ENCODE results near the gene GBA3. TPM values are rescaled to one million over a fixed set of nuclear protein-coding genes. Genes with fewer than 3 reads are reported as not detected.

The GBA3 gene
- total RNA-seq, 1 experiment from 2014 or later, result not detected

- Histone ChIP-seq H3K9me3 (ENCODE audit: control insufficient read depth in 1 of 2, insufficient read depth in 1 of 2, low read depth in 1 of 2, low read length in 2 of 2) (no peaks in the 10 kb centered on the region), H4K20me1 (ENCODE audit: insufficient read depth) (no peaks in the 10 kb centered on the region), H3K27me3 (ENCODE audit: insufficient read depth, low read length) (no peaks in the 10 kb centered on the region), H3K4me1 (ENCODE audit: control insufficient read depth in 1 of 2, insufficient read depth in 2 of 2, low read length in 2 of 2) (no peaks in the 10 kb centered on the region), H3K9ac (ENCODE audit: low read length) (no peak overlapping the region), H3K79me2 (ENCODE audit: insufficient read depth, low read length) (no peaks in the 10 kb centered on the region), H2AFZ (ENCODE audit: low read depth, low read length, poor library complexity, severe bottlenecking) (no peak overlapping the region), H3K27ac (ENCODE audit: low read depth, low read length) (no peak overlapping the region), H3K4me3 (replicated peaks in 1 of 2; ENCODE audit: low read depth in 1 of 2, low read length in 2 of 2) (no peak overlapping the region), H3K36me3 (ENCODE audit: control insufficient read depth in 1 of 2, insufficient read depth in 2 of 2, low read length in 2 of 2) (no peaks in the 10 kb centered on the region), H3K9me2 (ENCODE audit: insufficient read depth) (no peaks in the 10 kb centered on the region), H3K4me2 (ENCODE audit: low read length) (no peak overlapping the region)
- no TSS peak for BruUV-seq (replicated peaks)
- intact Hi-C loops (cut with micrococcal nuclease), result no loop called here
- DNase-seq (ENCODE audit: low read depth, low spot score) (no peak), ATAC-seq (no peak)
- TF ChIP-seq, protein P1, sequence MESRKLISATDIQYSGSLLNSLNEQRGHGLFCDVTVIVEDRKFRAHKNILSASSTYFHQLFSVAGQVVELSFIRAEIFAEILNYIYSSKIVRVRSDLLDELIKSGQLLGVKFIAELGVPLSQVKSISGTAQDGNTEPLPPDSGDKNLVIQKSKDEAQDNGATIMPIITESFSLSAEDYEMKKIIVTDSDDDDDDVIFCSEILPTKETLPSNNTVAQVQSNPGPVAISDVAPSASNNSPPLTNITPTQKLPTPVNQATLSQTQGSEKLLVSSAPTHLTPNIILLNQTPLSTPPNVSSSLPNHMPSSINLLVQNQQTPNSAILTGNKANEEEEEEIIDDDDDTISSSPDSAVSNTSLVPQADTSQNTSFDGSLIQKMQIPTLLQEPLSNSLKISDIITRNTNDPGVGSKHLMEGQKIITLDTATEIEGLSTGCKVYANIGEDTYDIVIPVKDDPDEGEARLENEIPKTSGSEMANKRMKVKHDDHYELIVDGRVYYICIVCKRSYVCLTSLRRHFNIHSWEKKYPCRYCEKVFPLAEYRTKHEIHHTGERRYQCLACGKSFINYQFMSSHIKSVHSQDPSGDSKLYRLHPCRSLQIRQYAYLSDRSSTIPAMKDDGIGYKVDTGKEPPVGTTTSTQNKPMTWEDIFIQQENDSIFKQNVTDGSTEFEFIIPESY (IDR thresholded peaks at IDR 0.05; ENCODE audit: extremely low read depth, insufficient replicate concordance, low read length), result no peak
- TF ChIP-seq, protein P2, sequence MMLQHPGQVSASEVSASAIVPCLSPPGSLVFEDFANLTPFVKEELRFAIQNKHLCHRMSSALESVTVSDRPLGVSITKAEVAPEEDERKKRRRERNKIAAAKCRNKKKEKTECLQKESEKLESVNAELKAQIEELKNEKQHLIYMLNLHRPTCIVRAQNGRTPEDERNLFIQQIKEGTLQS (IDR thresholded peaks at IDR 0.05), result no peak
- no peak for TF ChIP-seq SRF (IDR thresholded peaks at IDR 0.05; ENCODE audit: low read depth)
- TF ChIP-seq ZNF274 (IDR thresholded peaks at IDR 0.05; ENCODE audit: low read depth, low read length), result no peak
- no peak for TF ChIP-seq CBX3 (IDR thresholded peaks at IDR 0.05; ENCODE audit: low read depth)
- TF ChIP-seq JUND (IDR thresholded peaks at IDR 0.05), result no peak
- TF ChIP-seq EZH2 (IDR thresholded peaks at IDR 0.05), result no peak
- no peak for TF ChIP-seq CEBPB (IDR thresholded peaks at IDR 0.05; ENCODE audit: low read depth)
- ChIA-PET RAD21 (ENCODE audit: low non-redundant PET in 1 of 2, low total read pairs in 2 of 2, uncharacterized antibody in 2 of 2, unreplicated experiment in 2 of 2) (no interaction called here), CTCF (no interaction called here), POLR2A (no interaction called here)
These were observed 110.1 kb downstream of the GBA3 start for GRCh38 chr4:22802876-22803275.

GRCh38 chr4:22803512-22803911 lies 110.8 kb downstream of the GBA3 start:
- H3K4me2 ChIP-seq (ENCODE audit: low read length), result no peak overlapping the region
- no TSS peak for BruUV-seq (replicated peaks)
- intact Hi-C loops (cut with micrococcal nuclease), result no loop called here
- ATAC-seq, result no peak
- DNase-seq (ENCODE audit: low read depth, low spot score), result no peak
- H3K27ac ChIP-seq (ENCODE audit: low read depth, low read length), result no peak overlapping the region
- no peaks in the 10 kb centered on the region for H3K27me3 ChIP-seq (ENCODE audit: insufficient read depth, low read length)
- H4K20me1 ChIP-seq (ENCODE audit: insufficient read depth), result no peaks in the 10 kb centered on the region
- no peak overlapping the region for H2AFZ ChIP-seq (ENCODE audit: low read depth, low read length, poor library complexity, severe bottlenecking)
- CTCF ChIA-PET, result no interaction called here
- no peaks in the 10 kb centered on the region for H3K79me2 ChIP-seq (ENCODE audit: insufficient read depth, low read length)
- POLR2A ChIA-PET, result no interaction called here
- H3K4me1 ChIP-seq (ENCODE audit: control insufficient read depth in 1 of 2, insufficient read depth in 2 of 2, low read length in 2 of 2), result no peaks in the 10 kb centered on the region
- RAD21 ChIA-PET (ENCODE audit: low non-redundant PET in 1 of 2, low total read pairs in 2 of 2, uncharacterized antibody in 2 of 2, unreplicated experiment in 2 of 2), result no interaction called here
- H3K9me3 ChIP-seq (ENCODE audit: control insufficient read depth in 1 of 2, insufficient read depth in 1 of 2, low read depth in 1 of 2, low read length in 2 of 2), result no peaks in the 10 kb centered on the region
- no peaks in the 10 kb centered on the region for H3K36me3 ChIP-seq (ENCODE audit: control insufficient read depth in 1 of 2, insufficient read depth in 2 of 2, low read length in 2 of 2)
- H3K4me3 ChIP-seq (replicated peaks in 1 of 2; ENCODE audit: low read depth in 1 of 2, low read length in 2 of 2), result no peak overlapping the region
- H3K9me2 ChIP-seq (ENCODE audit: insufficient read depth), result no peaks in the 10 kb centered on the region
- H3K9ac ChIP-seq (ENCODE audit: low read length), result no peak overlapping the region
- TF ChIP-seq TCF7L2 (IDR thresholded peaks at IDR 0.05; ENCODE audit: borderline replicate concordance, extremely low read depth, insufficient read depth, insufficient read length), result no peak
- TF ChIP-seq, protein P1 (IDR thresholded peaks at IDR 0.05; ENCODE audit: extremely low read depth, insufficient replicate concordance, low read length), result no peak
- TF ChIP-seq POLR2A (IDR thresholded peaks at IDR 0.05; ENCODE audit: borderline replicate concordance, extremely low read depth, insufficient read depth, insufficient read length), result no peak
- TF ChIP-seq, protein P2 (IDR thresholded peaks at IDR 0.05), result no peak
- TF ChIP-seq, protein P3, sequence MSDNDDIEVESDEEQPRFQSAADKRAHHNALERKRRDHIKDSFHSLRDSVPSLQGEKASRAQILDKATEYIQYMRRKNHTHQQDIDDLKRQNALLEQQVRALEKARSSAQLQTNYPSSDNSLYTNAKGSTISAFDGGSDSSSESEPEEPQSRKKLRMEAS (IDR thresholded peaks at IDR 0.05), result no peak
- TF ChIP-seq FOSL1 (IDR thresholded peaks at IDR 0.05; ENCODE audit: low read depth), result no peak
